Esophagus squamous epithelium (tissue), 4 donors: ENCODE results near the gene KLHL2.
"Not testable (repeated sequence)": the region's sequence is repeated elsewhere in the genome, so short reads cannot be mapped to it uniquely, and the experiment has no call there.

Experiments used
- CTCF ChIP-seq, 6 experiments: fragments of 450-650 bp in 4 of 6; fragments of 200-600 bp in 2 of 6; sonication (generic) in 2 of 6; IDR thresholded peaks; one replicate each; pipeline ENCODE4 v1.5.1; 2016 to 2019; ENCODE audit warnings: antibody characterized with exemption in 6 of 6, mild to moderate bottlenecking in 4 of 6, moderate library complexity in 4 of 6
- POLR2A ChIP-seq, 4 donors: fragments of 450-650 bp; IDR thresholded peaks; one replicate each; pipeline ENCODE4 v1.6.1; 2017; ENCODE audit warnings: antibody characterized with exemption in 4 of 4, mild to moderate bottlenecking in 4 of 4, moderate library complexity in 3 of 4

GRCh38 chr4:165342340-165342739 lies 135.0 kb downstream of the KLHL2 start:
- TF ChIP-seq POLR2A, CTCF (IDR thresholded peaks at IDR 0.05): not testable (repeated sequence)
